GM13976 (cell line): ENCODE data around the gene RHOBTB1.
A peak's percentile ranks its signal among the peaks of the same experiment; 100 is the strongest.

Source experiments
- DNase-seq: peaks from one replicate; pipeline ENCODE4 v3.0.0; 2012; ENCODE audit warnings: low spot score
- in situ Hi-C: fragments of 300-500 bp; cut with MboI; formaldehyde crosslinking; loops from one replicate; pipeline ENCODE4 v1.12.0; 2022; ENCODE audit warnings: low sequenced_read_pairs, mixed read lengths, inconsistent platforms; ENCODE audit not compliant: unreplicated experiment
- TF ChIP-seq, protein P1 (sequence below): IDR thresholded peaks from 2 replicates; pipeline ENCODE4 v1.5.1; 2012; ENCODE audit warnings: borderline replicate concordance, mild to moderate bottlenecking; ENCODE audit not compliant: insufficient read depth; ENCODE audit errors: extremely low read depth, missing control alignments, control extremely low read depth

The RHOBTB1 gene, protein sequence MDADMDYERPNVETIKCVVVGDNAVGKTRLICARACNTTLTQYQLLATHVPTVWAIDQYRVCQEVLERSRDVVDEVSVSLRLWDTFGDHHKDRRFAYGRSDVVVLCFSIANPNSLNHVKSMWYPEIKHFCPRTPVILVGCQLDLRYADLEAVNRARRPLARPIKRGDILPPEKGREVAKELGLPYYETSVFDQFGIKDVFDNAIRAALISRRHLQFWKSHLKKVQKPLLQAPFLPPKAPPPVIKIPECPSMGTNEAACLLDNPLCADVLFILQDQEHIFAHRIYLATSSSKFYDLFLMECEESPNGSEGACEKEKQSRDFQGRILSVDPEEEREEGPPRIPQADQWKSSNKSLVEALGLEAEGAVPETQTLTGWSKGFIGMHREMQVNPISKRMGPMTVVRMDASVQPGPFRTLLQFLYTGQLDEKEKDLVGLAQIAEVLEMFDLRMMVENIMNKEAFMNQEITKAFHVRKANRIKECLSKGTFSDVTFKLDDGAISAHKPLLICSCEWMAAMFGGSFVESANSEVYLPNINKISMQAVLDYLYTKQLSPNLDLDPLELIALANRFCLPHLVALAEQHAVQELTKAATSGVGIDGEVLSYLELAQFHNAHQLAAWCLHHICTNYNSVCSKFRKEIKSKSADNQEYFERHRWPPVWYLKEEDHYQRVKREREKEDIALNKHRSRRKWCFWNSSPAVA

DNA sequence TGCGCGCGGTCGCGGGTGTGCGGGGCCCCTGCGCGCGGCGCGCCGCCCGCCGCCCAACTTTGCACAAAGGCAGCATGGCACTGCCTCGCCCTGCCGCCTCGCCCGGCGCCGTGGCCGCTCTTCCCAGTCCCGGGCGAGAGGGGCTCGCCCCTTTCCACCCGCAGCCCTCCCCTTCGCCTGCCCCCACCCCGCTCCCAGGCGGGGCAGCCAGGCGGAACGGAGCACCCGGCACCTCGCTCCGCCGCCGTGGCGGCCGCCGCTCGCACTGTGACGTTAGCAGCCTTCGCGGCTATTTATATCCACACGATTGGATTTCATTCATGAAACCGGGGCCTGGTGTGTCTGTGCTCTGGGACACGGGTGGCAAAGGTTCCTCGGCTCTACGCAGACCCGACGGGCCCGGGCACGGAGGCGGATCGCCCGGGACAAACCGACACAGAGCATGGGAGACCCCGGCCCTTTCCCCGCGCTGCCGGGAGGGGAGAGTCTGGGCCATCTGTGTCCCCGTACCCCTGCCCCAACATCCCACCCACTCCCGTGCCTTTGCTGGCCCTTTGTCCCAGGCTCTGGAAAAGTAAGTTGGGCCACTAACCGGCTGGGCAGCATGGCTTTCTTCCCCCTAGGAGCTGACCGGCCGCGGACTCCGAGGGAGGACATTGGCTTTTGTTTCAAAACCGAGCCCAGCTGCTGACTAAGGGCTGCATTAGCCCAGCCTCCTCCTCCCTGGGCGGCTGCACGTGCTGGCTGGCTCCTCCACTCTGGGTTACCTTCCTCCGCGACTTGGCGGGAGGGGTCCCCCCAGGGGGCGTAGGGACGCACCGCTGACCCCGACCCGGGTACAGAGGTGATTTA is at the start of gene RHOBTB1:
RHOBTB1 (minus strand) TSS at position 128 of the 852 bp plus-strand sequence. CDS start 32,643 bp downstream, outside the sequence.
- DNase-seq = peak; percentile 58
- TF ChIP-seq, protein P1, sequence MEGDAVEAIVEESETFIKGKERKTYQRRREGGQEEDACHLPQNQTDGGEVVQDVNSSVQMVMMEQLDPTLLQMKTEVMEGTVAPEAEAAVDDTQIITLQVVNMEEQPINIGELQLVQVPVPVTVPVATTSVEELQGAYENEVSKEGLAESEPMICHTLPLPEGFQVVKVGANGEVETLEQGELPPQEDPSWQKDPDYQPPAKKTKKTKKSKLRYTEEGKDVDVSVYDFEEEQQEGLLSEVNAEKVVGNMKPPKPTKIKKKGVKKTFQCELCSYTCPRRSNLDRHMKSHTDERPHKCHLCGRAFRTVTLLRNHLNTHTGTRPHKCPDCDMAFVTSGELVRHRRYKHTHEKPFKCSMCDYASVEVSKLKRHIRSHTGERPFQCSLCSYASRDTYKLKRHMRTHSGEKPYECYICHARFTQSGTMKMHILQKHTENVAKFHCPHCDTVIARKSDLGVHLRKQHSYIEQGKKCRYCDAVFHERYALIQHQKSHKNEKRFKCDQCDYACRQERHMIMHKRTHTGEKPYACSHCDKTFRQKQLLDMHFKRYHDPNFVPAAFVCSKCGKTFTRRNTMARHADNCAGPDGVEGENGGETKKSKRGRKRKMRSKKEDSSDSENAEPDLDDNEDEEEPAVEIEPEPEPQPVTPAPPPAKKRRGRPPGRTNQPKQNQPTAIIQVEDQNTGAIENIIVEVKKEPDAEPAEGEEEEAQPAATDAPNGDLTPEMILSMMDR = no peak
- in situ Hi-C loops = no loop called here

DNA sequence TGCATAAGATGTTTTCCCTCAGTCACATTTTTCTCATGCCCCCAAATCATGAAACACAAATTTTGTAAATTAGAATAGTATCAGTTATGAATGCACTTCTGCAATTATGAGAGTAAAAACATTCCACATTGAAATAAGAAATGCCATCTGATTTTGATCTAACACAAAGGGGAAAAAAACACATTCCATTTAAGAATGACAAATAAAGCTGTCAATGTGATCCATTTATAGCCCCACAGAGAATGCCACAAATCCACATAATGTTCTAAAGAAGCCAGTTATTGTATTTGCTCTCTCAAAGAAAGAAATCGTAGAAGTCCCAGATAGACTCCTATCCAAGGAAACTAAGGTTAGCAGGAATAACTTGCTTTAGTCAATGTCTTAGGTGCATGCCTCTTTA is 48.7 kb upstream of the RHOBTB1 start:
- DNase-seq = no peak
- in situ Hi-C loops = no loop called here
- TF ChIP-seq, protein P1 = no peak

DNA sequence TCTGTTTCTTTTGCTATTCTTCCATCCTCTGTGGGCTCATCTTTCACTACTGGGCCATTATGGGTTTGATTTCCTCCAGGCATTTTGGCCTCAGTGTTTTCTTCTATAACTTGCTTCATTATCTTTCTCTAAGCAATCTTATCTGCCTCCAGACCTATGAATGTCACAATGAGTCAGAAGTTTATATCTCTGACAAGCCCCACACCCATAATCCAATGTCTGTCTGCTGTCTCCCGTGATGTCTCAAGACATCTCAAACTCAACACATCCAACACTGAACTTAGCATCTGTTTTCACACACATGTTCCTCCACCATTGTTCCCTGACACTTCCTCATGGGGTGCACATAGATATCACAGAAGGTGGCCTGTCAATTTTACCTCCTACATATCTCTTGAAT is 46.7 kb upstream of the RHOBTB1 start:
- TF ChIP-seq, protein P1 = no peak
- DNase-seq = no peak
- in situ Hi-C loops = no loop called here

DNA sequence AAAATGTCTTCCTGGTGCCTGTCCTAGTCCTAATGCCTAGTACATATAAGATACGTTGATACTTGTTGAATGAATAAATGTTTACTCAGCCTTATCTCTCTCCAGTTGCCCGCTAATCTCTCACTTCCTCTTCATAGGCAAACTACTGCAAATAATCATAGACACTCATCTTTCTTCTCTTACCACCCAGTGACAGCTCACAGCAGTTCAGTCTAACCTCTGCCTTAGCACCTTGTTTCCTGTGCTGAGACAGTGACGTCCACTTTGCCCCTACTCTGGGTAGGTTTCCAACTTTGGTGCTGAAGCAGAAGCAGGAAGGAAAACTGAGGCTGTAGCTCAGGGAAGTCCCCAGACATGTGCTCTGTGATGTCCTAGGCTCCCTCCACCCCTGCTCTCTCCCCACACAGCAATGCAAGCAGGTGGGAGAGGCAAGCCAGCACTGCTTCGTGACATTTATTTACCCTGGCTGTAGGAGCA is 45.5 kb upstream of the RHOBTB1 start:
- DNase-seq = peak; percentile 27
- in situ Hi-C loops = no loop called here
- TF ChIP-seq, protein P1 = no peak

DNA sequence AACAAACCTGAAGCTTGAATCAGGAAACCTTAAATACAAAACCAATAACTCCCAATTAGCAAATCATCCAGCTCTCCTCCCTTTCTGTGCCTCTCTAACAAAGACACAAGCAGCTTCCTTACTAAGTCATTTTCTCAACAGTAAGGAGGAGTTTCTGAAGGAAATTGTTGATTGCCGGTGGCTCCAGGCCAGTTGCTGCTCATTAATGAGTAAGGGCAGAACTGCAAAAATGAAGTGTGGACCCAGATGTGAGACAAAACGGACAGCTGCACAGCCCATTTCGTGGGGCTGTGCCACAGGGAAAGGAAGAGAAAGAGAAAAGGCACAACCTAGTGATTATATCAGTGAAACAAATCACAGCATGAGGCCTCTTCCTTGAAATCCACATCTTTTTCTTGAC is 42.8 kb upstream of the RHOBTB1 start:
- TF ChIP-seq, protein P1 = no peak
- no peak for DNase-seq
- in situ Hi-C loops = no loop called here

DNA sequence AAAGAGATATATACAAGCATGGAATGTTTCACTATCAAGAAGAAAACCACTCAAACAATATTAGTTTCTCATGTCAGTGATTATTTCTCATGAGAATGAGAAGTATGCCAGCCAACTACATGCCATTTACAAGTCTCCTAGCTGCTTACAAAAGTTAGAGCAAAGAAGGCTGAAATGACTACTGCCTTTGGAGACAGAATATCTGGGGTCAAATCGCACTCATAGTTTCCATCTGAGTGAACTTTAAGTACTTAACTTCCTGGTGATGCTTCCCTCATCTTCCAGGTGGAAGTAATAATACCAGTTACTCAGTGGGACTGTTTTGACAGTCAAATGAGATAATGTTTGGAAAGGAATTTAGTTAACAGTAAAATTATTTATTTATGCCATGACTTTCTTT is 42.0 kb upstream of the RHOBTB1 start:
- DNase-seq = no peak
- TF ChIP-seq, protein P1 = no peak
- in situ Hi-C loops = no loop called here
